AG08396 (cell line): ENCODE measurements around the gene KIAA0586.
"Not testable (repeated sequence)": the region's sequence is repeated elsewhere in the genome, so short reads cannot be mapped to it uniquely, and the experiment has no call there.

ENCODE experiments used
- DNase-seq: peaks from one replicate; pipeline ENCODE4 v3.0.0; 2012; ENCODE audit warnings: low spot score, mixed read lengths

The KIAA0586 gene

DNA sequence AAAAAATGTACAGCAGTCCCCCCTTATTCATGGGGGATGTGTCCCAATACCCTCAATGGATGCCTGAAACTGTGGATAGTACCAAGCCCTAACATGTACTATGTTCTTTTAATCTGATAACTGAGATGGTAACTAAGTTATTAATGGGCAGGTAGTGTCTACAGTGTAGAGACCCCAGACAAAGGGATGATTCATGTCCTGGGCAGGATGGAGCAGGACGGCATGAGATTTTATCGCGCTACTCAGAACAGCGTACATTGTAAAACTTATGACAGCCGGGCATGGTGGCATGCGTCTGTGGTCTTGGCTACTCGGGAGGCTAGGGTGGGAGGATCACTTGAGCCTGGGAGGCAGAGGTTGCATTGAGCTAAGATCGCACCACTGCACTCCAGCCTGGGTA is 37.1 kb downstream of the KIAA0586 start:
- DNase-seq = no peak

DNA sequence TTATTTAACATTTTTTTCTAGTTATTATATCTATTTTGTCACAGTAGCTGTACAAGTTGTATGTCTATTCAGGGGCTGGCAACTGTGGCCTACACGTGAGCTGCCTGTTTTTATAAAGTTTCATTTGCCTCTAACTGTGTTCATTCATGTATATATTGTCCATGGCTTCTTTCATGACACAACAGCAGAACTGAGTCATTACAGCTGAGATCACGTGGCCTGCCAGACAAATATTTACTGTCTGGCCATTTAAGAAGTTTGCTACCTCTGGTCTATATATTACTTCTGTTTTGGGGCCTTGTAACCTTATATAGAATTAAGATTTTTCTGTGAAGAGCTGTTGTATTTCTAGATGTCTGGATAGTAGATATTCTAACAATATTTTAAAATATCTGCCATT is 37.9 kb downstream of the KIAA0586 start:
- peak; percentile 21 for DNase-seq

DNA sequence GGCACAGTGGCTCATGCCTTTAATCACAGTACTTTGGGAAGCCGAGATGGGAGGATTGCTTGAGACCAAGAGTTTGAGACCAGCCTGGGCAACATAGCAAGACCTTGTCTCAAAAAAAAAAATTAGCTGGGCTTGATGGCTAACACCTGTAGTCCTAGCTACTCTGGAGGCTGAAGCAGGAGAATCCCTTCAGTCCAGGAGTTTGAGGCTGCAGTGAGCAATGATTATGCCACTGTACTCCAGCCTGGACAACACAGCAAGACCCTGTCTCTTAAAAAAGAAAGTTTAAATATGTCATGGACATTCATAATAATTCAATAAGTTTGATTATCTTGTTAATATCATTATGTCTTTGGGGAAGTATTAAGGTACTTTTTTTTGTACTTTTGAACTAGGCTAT is 38.9 kb downstream of the KIAA0586 start:
- no peak for DNase-seq

DNA sequence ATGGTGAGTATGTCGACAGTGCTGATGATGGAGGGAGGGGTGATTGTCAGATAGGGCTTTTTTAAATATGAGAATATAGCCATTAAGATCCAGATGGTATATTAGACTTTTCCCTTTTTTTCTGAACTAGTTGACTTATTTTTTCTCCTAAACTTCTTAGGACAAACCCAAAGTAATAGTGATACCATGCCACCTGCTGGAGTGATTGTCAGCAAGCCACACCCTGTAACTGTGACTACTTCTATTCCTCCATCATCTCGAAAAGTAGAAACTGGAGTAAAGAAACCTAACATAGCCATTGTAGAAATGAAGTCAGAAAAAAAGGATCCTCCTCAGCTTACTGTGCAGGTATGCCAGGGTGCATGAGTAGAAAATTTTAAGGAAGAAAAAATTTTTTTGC is 40.1 kb downstream of the KIAA0586 start:
- no peak for DNase-seq

DNA sequence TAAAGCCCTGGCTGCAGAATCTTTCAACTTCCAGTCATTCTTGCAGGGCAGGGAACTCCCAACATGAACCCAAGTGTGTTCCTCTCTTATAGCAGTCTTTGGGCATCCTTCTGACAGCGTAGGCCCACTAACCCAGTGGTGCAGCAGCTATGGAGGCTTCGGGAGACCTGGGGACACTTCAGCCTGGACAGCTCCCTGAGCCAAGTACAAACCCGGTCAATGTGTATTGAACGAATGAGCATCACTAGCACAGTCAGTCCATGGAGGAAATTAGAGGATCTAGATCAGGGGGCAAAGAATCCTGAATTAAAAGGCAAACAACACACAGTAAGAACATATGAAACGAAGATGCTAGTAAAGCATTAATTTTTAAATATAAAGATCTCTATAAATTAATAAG is 41.8 kb downstream of the KIAA0586 start:
- DNase-seq = no peak

DNA sequence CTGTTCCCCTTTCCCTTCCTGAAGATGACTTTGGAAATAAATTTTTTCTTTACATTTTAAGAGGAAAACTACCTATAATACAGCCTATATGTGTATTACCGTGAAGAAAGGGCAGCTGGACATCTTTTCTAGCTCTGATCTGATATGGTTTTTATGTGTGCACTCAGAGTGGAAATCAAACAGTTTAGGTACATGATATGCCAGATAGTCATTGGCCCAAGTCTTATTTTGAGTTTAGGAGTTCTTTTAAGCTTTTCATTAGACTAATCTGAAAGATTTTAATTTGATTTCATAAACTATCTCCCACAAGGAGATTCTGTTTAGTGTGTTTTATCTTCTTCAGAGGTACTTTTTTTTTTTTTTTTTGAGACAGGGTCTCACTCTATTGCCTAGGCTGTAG is 48.8 kb downstream of the KIAA0586 start:
- no peak for DNase-seq

DNA sequence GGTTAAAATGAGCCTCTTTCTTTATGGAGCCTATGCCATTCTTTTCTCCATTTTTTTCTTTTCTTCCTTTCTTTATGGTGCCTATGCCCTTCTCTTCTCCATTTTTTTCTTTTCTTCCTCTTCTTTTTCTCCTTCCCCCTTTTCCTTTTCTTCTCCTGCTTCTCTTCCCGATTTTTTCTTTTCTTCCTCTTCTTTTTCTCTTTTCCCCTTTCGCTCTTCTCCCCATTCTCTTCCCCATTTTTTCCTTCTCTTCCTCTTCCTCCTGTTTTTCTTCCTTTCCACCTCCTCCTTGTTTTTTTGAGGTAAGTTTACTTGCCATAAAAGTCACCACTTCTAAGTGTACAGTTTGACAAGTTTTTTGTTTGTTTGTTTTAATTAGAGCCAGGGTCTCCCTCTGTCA is 50.1 kb downstream of the KIAA0586 start:
- no peak for DNase-seq

DNA sequence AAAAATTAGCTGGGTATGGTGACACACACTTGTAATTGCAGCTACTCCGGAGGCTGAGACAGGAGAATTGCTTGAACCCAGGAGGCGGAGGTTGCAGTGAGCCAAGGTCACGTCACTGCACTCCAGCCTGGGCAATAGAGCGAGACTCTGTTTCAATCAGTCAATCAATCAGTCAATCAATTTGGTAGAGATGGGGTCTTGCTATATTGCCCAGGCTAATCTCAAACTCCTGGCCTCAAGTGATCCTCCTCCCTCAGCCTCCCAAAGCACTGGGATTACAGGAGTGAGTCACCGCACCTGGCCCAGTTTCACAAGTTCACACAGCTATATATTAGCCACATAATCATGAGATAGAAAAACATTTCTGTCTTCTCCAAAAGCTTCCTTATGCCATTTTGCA is 50.8 kb downstream of the KIAA0586 start:
- DNase-seq = not testable (repeated sequence)

DNA sequence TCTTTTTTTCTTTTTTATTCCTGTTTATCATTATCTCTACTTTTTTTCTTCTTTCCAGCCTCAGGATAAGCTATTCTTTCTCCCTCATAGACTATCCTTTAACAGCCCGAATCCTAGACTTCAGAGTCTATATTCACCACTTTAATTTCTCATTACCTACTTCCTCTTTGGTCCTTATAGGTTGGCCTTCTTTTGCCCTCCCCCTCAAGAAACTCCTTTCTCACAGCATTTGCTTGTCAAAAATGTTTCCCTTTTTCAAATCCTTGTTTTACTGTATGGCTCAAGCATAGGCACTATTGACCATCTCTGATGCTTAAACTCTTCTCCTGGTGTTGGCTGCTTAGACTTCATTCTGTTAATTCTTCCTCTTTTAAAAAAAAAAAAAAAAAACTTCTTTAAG is 52.5 kb downstream of the KIAA0586 start:
- DNase-seq = no peak

DNA sequence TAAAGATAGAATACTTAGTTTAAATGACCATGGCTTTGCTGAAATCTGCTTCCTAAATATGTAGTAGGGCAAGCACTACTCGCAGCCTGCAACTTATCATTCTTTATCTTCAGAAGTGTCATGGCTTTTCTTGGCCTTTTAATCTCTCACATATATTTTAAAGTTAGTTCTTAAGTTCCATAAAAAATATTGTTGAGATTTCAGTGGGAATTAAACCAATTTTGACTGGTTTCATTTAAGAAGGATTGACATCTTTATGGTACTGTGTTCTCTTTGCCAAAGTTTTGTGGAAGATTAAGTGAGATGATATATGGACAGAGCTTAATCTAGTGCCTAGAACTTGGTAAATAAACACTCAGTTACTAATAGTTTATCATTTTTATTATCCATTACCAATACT is 56.7 kb downstream of the KIAA0586 start:
- DNase-seq = no peak

DNA sequence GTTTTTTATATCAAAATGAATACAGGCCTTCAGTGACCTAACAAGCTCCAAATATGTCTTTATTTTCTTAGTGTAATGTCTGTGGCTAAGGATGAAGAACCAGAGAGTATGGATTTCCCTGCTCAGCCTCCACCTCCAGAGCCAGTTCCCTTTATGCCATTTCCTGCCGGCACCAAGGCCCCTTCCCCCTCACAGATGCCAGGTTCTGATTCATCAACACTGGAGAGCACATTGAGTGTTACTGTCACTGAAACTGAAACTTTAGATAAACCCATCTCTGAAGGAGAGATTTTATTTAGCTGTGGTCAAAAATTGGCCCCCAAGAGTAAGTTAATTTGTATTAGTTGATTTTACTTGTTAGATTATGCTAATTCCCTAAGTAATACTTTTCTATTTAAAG is 61.0 kb downstream of the KIAA0586 start:
- DNase-seq = peak; percentile 19

DNA sequence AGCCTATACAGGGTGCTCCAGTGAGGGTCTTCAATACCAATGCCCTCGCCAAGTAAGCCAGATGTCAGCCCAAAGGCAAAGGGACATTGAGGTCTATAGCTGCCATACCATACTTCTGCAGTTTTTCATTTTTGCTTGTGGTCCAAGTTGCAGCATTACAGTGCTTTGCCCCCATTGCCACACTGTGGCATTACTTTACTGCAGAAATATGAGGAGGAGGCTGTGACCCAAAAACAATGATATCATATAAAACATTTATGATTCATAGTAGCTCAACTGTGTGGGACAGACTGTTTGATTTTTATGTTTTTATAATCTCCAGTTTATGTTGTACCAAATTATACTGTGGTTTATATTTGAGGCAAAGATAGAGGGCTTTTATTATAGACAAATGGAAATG is 64.1 kb downstream of the KIAA0586 start:
- DNase-seq = no peak

DNA sequence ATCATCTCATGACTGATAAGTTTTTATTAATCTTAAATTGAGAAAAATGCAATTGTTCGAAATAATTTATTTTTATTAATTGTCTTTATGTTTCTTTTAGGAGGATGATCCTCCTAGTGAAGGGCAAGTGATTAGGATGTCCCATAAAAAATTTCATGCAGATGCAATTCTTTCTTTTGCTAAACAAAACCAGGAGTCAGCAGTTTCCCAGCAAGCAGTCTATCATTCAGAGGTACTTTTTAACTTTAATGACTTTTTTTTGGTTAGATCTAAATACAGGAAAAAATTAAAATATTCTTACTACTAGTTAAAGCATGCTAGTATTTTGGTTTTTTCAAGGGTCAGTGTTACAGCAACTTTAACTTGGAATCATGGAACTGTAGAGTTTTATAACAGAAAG is 64.5 kb downstream of the KIAA0586 start:
- no peak for DNase-seq

DNA sequence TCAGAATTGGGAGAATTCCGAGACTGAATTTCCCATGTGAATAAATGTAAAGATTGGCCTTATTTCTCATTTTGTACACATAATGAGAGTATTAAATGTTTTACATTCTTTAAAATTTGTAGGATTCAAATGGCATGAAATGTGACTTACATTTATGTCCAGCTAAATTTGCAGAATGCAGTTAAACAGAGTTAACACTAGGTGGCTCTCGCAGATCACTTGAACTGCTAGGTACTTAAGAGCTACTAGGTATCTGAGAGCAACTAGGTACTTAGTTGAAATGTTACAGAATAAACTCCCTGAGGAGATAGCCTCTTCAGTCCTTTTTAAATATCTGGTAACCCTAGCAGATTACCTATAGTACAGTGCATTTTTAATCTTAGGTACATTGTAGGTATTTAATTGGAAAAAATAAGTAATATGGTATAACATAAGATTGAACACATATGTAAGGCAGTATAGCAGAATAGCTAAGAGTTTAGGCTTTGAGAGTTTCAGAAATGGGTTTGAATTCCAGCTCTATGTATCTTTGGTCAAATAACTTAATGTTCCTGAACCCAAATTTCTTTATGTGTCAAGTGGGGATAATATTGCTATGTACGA is 73.8 kb downstream of the KIAA0586 start:
- DNase-seq = peak; percentile 16

DNA sequence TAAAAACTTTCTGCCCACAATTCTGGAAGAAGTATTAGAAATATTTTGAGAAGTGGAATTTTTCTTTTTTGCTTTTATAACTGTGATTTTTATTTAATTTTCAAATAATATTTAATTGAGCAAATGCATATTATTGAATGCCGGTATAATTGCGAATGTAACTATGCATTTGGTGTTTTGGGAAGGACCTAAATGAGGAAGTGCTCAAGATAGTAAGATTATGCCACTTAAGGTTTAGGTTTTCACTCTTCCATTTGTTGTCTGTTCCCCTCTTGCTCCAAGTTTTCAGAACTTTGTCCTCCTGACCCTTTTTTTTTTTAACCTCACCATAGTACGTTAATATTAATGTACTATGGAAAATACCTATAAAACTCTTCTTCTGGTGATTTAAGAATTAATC is 85.8 kb downstream of the KIAA0586 start:
- DNase-seq = no peak

DNA sequence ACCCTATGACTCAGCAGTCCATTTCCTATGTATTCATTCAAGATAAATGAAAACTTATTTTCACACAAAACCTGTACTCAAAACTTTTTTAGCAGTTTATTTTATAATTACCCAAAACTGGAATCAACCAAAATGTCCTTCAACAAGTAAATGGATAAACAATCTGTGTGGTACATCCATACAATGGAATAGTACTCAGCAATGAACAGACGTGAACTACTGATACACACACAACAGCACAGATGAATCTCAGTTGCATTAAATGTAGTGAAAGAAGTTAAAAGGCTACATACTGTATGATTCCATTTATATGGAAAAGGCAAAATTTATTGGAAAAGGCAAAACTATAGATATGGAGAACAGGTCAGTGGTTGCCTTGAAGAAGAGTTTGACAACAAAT is 90.1 kb downstream of the KIAA0586 start:
- no peak for DNase-seq

DNA sequence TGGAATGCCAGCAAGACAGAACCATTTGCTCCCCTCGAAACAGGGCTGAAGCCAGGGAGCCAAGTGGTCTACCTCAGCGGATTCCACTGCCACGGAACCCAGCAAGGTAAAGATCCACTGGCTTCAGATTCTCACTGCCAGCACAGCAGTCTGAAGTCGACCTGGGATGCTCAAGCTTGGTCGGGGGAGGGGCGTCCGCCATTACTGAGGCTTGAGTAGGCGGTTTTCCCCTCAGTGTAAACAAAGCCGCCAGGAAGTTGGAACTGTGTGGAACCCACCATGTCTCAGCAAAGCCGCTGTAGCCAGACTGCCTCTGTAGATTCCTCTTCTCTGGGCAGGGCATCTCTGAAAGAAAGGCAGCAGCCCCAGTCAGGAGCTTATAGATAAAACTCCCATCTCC is 98.2 kb downstream of the KIAA0586 start:
- not testable (repeated sequence) for DNase-seq

DNA sequence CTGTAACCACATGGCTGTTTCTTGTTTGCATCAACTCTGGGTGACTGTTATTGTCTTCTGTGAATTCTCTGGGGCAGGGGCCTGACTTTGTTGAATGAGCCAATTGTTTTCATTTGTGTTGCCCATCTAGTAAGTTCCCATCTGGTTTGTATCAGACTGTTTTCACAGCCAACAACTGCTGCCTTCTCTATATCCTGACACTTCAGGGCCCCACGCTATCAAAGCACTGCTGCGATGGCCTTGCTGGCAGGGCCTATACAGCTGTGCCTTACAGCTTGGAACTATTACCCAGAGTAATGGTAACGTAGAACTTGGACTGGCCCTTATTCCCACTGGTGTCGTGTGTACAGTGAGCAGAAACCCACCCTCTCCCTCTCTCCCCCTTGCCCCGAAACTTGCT is 105.9 kb downstream of the KIAA0586 start:
- DNase-seq = peak; percentile 6

DNA sequence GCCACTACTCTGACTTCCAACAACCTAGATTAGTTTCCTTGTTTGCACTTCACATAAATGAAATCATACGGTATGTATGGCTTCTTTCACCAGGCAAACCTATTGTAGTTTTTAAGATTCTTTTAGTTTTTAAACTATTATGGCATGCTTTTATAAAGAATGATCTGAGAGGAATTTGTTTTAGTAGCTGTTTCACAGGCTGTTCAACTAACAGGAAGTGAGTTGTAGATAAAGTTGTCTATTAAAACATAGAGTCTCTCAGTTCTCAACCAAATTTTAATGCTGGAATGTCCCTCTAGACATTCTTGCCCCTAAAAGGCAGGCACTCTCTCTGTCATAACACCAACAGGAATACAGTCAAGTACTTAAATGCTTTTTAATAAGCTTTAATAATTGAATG is 107.5 kb downstream of the KIAA0586 start:
- DNase-seq = no peak

DNA sequence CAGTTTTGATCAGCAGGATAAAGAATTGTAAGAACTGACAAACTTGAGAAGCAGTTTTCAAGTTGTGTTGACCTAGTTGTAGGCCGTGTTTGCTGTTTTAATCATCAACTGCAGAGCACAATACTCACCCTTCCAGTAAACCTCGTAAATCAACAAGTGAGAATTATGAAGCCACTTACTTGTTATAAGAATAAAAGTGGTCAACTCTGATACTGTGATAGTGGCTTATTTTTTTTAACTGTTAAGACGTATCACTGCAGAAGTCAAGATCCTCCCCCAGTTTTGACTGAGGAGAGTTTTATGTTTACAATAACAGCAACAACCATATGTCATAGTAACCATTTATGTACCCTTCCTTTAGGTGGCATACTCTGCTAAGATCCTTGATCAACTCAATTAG is 109.5 kb downstream of the KIAA0586 start:
- no peak for DNase-seq

DNA sequence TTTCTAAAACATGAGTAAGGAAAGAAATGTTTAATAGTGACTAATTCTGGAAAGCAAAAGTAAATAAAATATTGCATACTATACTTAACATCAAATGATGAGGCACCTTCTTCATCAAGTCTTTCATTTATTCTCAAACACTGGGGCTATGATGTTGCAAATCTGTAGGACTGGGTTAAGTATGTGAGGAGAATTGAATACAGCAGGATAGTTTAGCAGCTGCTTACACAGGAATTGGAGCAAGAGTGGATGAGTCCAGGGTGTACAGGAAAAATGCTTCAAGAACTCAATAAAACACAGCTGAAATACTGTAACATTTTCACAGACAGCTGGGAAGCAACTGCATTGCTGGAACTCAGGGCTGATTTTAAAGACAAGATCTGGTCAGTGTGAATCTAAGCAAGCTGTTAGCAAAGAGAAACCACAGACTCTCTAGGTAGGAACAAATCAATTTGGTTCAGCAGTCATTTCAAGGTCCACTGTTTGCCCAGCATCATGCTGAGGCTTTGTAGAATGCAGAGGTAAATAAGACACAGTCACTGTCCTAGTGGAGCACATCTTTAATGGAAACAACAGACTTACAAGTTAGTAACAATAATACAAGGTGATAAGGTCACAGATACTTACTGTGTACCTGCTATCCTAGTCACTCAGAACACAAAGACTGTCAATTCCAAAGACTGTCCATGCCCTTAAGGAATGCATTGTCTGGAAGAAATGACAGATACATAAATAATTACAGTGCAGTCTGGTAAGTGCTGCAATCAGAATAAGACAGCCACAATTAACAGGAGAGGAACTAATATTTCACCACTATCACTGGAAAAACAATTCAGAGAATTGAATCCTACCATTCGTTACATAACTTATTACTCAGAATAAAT is 113.5 kb downstream of the KIAA0586 start:
- DNase-seq = no peak

DNA sequence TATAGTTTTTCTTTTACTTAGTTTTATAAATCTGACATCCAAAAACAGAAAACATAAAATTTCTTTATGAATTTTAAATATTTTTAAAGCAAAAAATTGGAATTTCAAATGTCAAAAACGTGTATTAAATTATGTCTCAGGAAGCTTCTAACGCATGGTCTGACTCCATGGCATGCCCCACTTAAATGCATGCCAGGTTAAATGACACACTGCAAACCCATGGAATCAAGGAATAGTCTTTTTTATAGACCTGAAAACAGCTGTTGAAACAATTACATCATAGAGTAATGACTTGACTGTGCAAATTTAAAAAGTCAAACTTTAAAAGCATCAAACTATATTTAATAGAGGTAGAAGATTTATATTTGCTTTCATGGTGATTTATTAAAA is 114.1 kb downstream of the KIAA0586 start:
- DNase-seq = no peak

DNA sequence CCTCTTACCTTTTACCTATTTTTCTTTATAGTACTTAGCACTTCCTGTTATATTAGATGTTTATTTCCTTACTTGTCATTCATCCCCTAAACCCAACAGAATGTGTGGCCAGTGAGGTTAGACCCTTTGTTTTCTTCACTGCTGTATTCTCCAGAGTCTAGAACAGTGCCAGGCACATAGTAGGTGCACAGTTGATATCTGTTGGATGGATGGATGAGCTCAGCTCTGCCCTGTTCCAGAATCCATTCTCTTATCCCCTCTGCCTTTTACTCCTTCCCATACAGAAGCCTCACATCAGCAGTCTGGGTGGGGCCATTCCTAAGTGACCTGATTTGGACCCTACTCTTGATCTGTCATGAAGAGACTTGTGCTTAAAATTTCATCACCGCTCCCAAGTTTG is 115.7 kb downstream of the KIAA0586 start:
- no peak for DNase-seq

DNA sequence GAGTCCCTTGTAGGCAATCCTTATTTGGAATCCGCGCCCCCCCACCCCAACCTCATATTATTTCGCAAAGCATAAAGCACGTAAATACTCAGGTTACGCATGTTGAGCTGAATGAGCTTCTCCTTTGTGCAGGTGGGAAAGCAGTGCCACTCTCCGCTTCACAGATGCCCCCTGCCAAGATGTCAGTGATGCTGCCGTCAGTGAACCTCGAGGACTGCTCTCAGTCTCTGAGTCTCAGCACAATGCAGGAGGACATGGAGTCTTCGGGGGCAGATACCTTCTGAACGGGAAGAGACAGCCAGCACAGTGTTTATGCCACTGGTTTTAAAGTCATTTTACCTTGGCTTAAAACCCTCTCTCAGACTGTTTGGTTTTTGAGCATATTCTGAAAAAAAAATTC is 120.1 kb downstream of the KIAA0586 start:
- DNase-seq = no peak
